Measurements from ENCODE around the gene UTP11. TPM values are rescaled to one million over a fixed set of nuclear protein-coding genes. Genes with fewer than 3 reads are reported as not detected.
A peak's percentile ranks its signal among the peaks of the same experiment; 100 is the strongest.

Gene UTP11
- total RNA-seq, 1 experiment from 2014 or later, result 48.1 TPM

DNA sequence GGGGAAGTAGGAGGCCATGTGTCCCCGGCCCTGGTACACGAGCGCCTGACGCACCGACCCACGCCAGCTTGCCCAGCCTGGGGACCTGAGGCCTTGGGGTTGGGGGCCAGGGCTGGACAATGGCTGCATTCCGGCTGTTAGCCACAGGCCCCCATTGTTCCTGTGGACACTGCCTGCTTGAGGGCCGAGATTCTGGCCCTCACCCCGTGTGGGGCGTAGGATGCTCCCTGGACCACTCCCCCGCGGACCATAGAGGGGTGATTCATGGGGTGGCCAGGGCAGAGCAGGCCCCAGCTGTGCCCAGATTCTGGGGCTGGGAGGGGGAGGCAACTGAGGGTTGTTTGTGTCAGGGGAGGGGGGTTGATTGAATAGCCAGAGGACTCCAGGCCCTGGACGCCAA is 22.3 kb downstream of the UTP11 start:
- Histone ChIP-seq H3K9me3 (ENCODE audit: low read length) (no peaks in the 10 kb centered on the region), H3F3A (ENCODE audit: low read length, unreplicated experiment) (no peaks in the 10 kb centered on the region), H2AFZ (ENCODE audit: low read length) (no peak overlapping the region), H3K36me3 (ENCODE audit: low read depth, low read length) (no peaks in the 10 kb centered on the region), H4K20me1 (ENCODE audit: low read length) (no peaks in the 10 kb centered on the region), H3K4me1 (ENCODE audit: insufficient read depth, low read length) (peaks cover 14% of the 10 kb centered on the region), H3K9ac (ENCODE audit: low read length) (no peak overlapping the region), H3K4me2 (ENCODE audit: low read length) (no peak overlapping the region), H3K27me3 (ENCODE audit: low read length) (no peaks in the 10 kb centered on the region), H3K27ac (ENCODE audit: low read length) (no peak overlapping the region), H3K79me2 (ENCODE audit: low read length) (no peaks in the 10 kb centered on the region), H3K9me2 (replicated peaks; ENCODE audit: low read length) (no peaks in the 10 kb centered on the region), H3K4me3 (ENCODE audit: low read length) (no peak overlapping the region)
- ChIA-PET CTCF (no interaction called here), POLR2A (ENCODE audit: unreplicated experiment) (no interaction called here)
- DNase-seq (no peak), ATAC-seq (no peak)
- no TSS peak for BruUV-seq (replicated peaks)
- TF ChIP-seq EZH2phosphoT487 (IDR thresholded peaks at IDR 0.05; ENCODE audit: borderline replicate concordance, low read length), result no peak
- no peak for TF ChIP-seq EZH2 (IDR thresholded peaks at IDR 0.05; ENCODE audit: low read length, unreplicated experiment)
- intact Hi-C loops (cut with micrococcal nuclease), result loop anchor here (10.0 kb wide), 1 partner anchor 100 kb away; no protein-coding TSS in a partner anchor

DNA sequence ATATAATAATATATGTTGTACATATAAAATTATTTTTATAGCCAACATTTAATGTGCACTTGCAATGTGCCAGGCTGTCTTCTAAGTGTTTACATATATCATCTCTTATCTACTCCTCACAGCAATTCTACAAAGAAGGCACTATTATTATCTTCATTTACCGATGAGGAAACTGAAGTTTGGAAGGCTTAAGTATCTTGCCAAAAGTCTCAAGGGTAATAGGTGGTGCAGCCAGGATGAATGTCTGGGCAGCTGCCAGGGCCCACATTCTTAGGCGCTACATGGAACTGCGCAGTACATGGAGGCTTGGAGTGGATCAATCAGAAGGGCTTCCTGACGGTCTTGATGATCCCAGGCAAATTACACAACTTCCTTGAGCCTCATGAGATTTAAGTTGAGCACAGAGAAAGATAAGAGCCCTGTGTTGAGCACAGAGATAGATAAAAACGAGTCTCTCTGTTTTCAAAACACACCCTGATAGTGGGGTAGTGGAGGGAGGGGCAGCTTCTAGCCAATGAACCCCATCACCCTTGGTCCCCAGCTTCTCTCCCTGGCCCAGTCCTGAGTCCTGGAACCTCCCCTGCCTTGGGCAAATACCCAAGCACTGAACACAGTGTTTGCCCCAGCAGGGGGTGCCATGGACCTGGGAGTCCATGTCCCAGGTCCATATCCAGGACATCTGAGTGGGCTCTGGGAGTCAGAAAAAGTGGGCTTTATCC is 24.8 kb downstream of the UTP11 start:
- Histone ChIP-seq H3K9ac (ENCODE audit: low read length) (no peak overlapping the region), H3K79me2 (ENCODE audit: low read length) (no peaks in the 10 kb centered on the region), H3F3A (ENCODE audit: low read length, unreplicated experiment) (no peaks in the 10 kb centered on the region), H3K4me1 (ENCODE audit: insufficient read depth, low read length) (peaks cover 4% of the 10 kb centered on the region; the same call in 1 of the 2 replicates), H3K27ac (ENCODE audit: low read length) (no peak overlapping the region), H3K4me3 (ENCODE audit: low read length) (no peak overlapping the region), H3K36me3 (ENCODE audit: low read depth, low read length) (no peaks in the 10 kb centered on the region), H3K4me2 (ENCODE audit: low read length) (no peak overlapping the region), H2AFZ (ENCODE audit: low read length) (no peak overlapping the region), H3K9me3 (ENCODE audit: low read length) (no peaks in the 10 kb centered on the region), H3K9me2 (replicated peaks; ENCODE audit: low read length) (no peaks in the 10 kb centered on the region), H4K20me1 (ENCODE audit: low read length) (no peaks in the 10 kb centered on the region), H3K27me3 (ENCODE audit: low read length) (no peaks in the 10 kb centered on the region)
- ATAC-seq (no peak), DNase-seq (peak; percentile 44)
- TF ChIP-seq, protein P1, sequence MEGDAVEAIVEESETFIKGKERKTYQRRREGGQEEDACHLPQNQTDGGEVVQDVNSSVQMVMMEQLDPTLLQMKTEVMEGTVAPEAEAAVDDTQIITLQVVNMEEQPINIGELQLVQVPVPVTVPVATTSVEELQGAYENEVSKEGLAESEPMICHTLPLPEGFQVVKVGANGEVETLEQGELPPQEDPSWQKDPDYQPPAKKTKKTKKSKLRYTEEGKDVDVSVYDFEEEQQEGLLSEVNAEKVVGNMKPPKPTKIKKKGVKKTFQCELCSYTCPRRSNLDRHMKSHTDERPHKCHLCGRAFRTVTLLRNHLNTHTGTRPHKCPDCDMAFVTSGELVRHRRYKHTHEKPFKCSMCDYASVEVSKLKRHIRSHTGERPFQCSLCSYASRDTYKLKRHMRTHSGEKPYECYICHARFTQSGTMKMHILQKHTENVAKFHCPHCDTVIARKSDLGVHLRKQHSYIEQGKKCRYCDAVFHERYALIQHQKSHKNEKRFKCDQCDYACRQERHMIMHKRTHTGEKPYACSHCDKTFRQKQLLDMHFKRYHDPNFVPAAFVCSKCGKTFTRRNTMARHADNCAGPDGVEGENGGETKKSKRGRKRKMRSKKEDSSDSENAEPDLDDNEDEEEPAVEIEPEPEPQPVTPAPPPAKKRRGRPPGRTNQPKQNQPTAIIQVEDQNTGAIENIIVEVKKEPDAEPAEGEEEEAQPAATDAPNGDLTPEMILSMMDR (conservative IDR thresholded peaks at IDR 0.05; ENCODE audit: low read depth, low read length), result peak; percentile 57
- TF ChIP-seq EZH2 (IDR thresholded peaks at IDR 0.05; ENCODE audit: low read length, unreplicated experiment), result no peak
- ChIA-PET CTCF (interaction anchor here (0.6 kb wide), 1 partner anchor 14 kb away, joined by 4 read pairs; no protein-coding TSS in a partner anchor), POLR2A (ENCODE audit: unreplicated experiment) (no interaction called here)
- no TSS peak for BruUV-seq (replicated peaks)
- intact Hi-C loops (cut with micrococcal nuclease), result loop anchor here (10.0 kb wide), 1 partner anchor 97 kb away; no protein-coding TSS in a partner anchor

DNA sequence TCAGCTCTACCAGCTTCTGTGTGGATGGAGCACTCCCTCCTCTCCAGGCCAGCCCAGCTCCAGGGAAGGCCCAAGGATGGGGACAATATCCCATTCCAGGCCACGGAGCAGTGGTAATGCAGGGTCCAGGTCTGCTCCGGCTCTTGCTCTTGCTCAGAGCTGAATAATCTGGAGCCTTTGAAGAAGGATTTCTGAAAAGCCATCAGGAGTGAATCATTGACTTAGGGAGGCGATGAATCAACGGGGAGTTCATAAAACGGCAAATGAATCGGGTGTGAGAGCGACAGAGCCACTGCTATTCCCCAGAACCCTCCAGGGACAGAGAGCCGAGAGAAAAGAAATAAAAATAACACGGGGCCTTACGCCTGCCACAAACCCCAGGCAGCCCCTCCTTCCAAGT is 26.3 kb downstream of the UTP11 start:
- no peak overlapping the region for H2AFZ ChIP-seq (ENCODE audit: low read length)
- DNase-seq (peak; percentile 62), ATAC-seq (peak; percentile 67)
- no peaks in the 10 kb centered on the region for H4K20me1 ChIP-seq (ENCODE audit: low read length)
- no TSS peak for BruUV-seq (replicated peaks)
- peak overlapping the region; percentile 8; the same call in 1 of the 2 replicates for H3K4me2 ChIP-seq (ENCODE audit: low read length)
- H3K9ac ChIP-seq (ENCODE audit: low read length), result no peak overlapping the region
- H3K9me2 ChIP-seq (replicated peaks; ENCODE audit: low read length), result no peaks in the 10 kb centered on the region
- H3K27me3 ChIP-seq (ENCODE audit: low read length), result peaks cover 7% of the 10 kb centered on the region; the same call in 1 of the 2 replicates
- H3F3A ChIP-seq (ENCODE audit: low read length, unreplicated experiment), result no peaks in the 10 kb centered on the region
- no peak overlapping the region for H3K27ac ChIP-seq (ENCODE audit: low read length)
- H3K9me3 ChIP-seq (ENCODE audit: low read length), result no peaks in the 10 kb centered on the region
- no peaks in the 10 kb centered on the region for H3K36me3 ChIP-seq (ENCODE audit: low read depth, low read length)
- no peak overlapping the region for H3K4me3 ChIP-seq (ENCODE audit: low read length)
- intact Hi-C loops (cut with micrococcal nuclease), result loop anchor here (10.0 kb wide), 1 partner anchor 96 kb away; no protein-coding TSS in a partner anchor
- ChIA-PET POLR2A (ENCODE audit: unreplicated experiment) (no interaction called here), CTCF (interaction anchor here (0.6 kb wide), 1 partner anchor 9 kb away, joined by 4 read pairs; no protein-coding TSS in a partner anchor)
- no peaks in the 10 kb centered on the region for H3K79me2 ChIP-seq (ENCODE audit: low read length)
- TF ChIP-seq EZH2 (IDR thresholded peaks at IDR 0.05; ENCODE audit: low read length, unreplicated experiment) (no peak), EZH2phosphoT487 (IDR thresholded peaks at IDR 0.05; ENCODE audit: borderline replicate concordance, low read length) (no peak)
- TF ChIP-seq, protein P1 (conservative IDR thresholded peaks at IDR 0.05; ENCODE audit: low read depth, low read length), result no peak
- H3K4me1 ChIP-seq (ENCODE audit: insufficient read depth, low read length), result peaks cover 4% of the 10 kb centered on the region; the same call in 1 of the 2 replicates
